ENCODE results near the gene SOX6. TPM values are rescaled to one million over a fixed set of nuclear protein-coding genes. Genes with fewer than 3 reads are reported as not detected.

Gene SOX6
- total and polyA plus RNA-seq, 2 of the 13 experiments (the other 11 are each of a cell fraction or from before 2014, with no cell fraction given): 2.6 to 11.2 TPM

DNA sequence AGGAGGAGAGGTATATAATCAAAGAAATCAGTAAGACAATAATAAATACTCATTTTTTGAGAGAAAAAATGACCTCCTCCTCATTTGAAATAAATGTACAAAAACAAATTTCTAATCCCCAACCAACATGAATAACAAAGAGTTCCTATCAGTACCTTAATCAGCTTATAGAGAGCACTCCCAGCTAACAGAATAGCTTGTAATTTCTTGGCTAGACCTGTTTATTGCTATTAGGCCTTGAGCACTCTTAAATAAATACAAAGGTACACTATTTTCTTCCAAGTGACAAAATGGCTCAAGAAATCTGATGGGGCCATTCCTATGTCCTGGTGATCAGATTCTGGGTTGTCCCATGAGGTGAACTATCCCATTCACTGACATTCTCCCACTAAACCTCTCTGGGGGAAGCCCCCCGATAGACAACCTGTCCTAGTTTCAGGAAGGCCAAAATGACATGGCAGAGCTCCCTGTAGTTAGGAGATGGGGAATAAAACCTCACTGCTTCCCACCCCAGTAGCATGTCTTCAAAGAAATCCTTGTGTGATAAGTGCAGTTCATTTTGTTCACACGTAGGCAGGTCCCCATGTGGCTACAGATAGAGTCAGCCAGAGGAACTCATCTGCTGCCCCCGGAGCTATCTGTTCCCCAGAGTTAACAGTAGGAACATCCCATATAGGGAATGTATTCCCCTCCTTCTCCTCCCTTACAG, 385.7 kb downstream of the SOX6 start:
- intact Hi-C loops (cut with micrococcal nuclease; ENCODE audit: unreplicated experiment) (no loop called here), in situ Hi-C loops (cut with HindIII; ENCODE audit: extremely low pct_ligation_motif_present, low pct_unique_long_range_greater_than_20kb) (no loop called here)
- Histone ChIP-seq H3K9me3 (ENCODE audit: low read length) (no peaks in the 10 kb centered on the region), H3K9ac (ENCODE audit: insufficient read depth, low read depth, low read length) (no peak overlapping the region), H3K79me2 (ENCODE audit: insufficient read depth, low read length) (no peaks in the 10 kb centered on the region), H2AFZ (ENCODE audit: low read length) (no peak overlapping the region), H3K27ac (ENCODE audit: extremely low read length, insufficient read depth, low read length) (no peak overlapping the region), H3K4me1 (ENCODE audit: insufficient read depth, low read length) (peaks cover 26% of the 10 kb centered on the region; the same call in 1 of the 2 replicates), H3K4me3 (replicated peaks in 1 of 3; ENCODE audit: insufficient read depth in 1 of 3, low read depth in 2 of 3, low read length in 3 of 3) (no peak overlapping the region), H3K4me2 (ENCODE audit: low read depth, low read length) (no peak overlapping the region), H3K27me3 (ENCODE audit: control insufficient read depth in 1 of 2, insufficient read depth in 2 of 2, low read length in 2 of 2) (no peaks in the 10 kb centered on the region), H3K36me3 (replicated peaks in 1 of 2; ENCODE audit: control insufficient read depth in 1 of 2, insufficient read depth in 2 of 2, low read length in 2 of 2) (no peaks in the 10 kb centered on the region), H4K20me1 (ENCODE audit: insufficient read depth, low read length) (no peaks in the 10 kb centered on the region)
- 63% methylated on average over 2 of the region's 3 CpGs for WGBS (ENCODE audit: low lambda C conversion rate)
- ChIA-PET POLR2A (no interaction called here), CTCF (ENCODE audit: low intra/inter-chr PET ratio, low total read pairs) (no interaction called here)
- FAIRE-seq: no peak
- ATAC-seq: no peak
- TF ChIP-seq TCF7L2 (IDR thresholded peaks at IDR 0.05; ENCODE audit: low read depth, low read length) (no peak), CHD4 (IDR thresholded peaks at IDR 0.05; ENCODE audit: borderline replicate concordance, low read length) (no peak), ZNF710 (CRISPR knock-in tag; IDR thresholded peaks at IDR 0.05; ENCODE audit: borderline replicate concordance) (no peak), IRF1 (CRISPR knock-in tag; IDR thresholded peaks at IDR 0.05; ENCODE audit: low read depth) (no peak), UBTF (CRISPR knock-in tag; IDR thresholded peaks at IDR 0.05) (no peak), ADNP (CRISPR knock-in tag; IDR thresholded peaks at IDR 0.05) (no peak), SRSF9 (IDR thresholded peaks at IDR 0.05; ENCODE audit: borderline replicate concordance, insufficient read depth, low read depth, low read length, poor library complexity, severe bottlenecking) (no peak), ZNF18 (CRISPR knock-in tag; IDR thresholded peaks at IDR 0.05; ENCODE audit: insufficient replicate concordance) (no peak), ZNF496 (CRISPR knock-in tag; IDR thresholded peaks at IDR 0.05; ENCODE audit: insufficient replicate concordance) (no peak), ZNF580 (CRISPR knock-in tag; IDR thresholded peaks at IDR 0.05; ENCODE audit: borderline replicate concordance, low read depth) (no peak), E2F5 (CRISPR knock-in tag; conservative IDR thresholded peaks at IDR 0.05) (no peak), ATAD3A (CRISPR knock-in tag; IDR thresholded peaks at IDR 0.05) (no peak)
- TF ChIP-seq, protein P1, sequence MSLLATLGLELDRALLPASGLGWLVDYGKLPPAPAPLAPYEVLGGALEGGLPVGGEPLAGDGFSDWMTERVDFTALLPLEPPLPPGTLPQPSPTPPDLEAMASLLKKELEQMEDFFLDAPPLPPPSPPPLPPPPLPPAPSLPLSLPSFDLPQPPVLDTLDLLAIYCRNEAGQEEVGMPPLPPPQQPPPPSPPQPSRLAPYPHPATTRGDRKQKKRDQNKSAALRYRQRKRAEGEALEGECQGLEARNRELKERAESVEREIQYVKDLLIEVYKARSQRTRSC (CRISPR knock-in tag; IDR thresholded peaks at IDR 0.05; ENCODE audit: low read depth): no peak
- BruUV-seq (replicated peaks): no TSS peak
- DNase-seq (ENCODE audit: low spot score): no peak
